ENCODE data around the gene ARPC1B. TPM values are rescaled to one million over a fixed set of nuclear protein-coding genes. Genes with fewer than 3 reads are reported as not detected.

The ARPC1B gene
- total and polyA plus RNA-seq, 9 of the 15 experiments (the other 6 are each of a cell fraction or from before 2014, with no cell fraction given) = 6.7 to 357 (median 211) TPM

- no peaks in the 10 kb centered on the region for H3K27me3 ChIP-seq (ENCODE audit: control insufficient read depth in 2 of 2, insufficient read depth in 2 of 2, low read length in 2 of 2)
- ChIA-PET POLR2A (no interaction called here), CTCF (ENCODE audit: low intra/inter-chr PET ratio) (no interaction called here)
- no peak overlapping the region for H3K4me3 ChIP-seq
- H3K9me3 ChIP-seq (replicated peaks; ENCODE audit: control insufficient read depth, insufficient read depth, low read depth, low read length) = no peaks in the 10 kb centered on the region
- H4K20me1 ChIP-seq (replicated peaks; ENCODE audit: control insufficient read depth, insufficient read depth, low read length) = peaks cover 25% of the 10 kb centered on the region
- no peak for ATAC-seq
- FAIRE-seq = no peak
- TF ChIP-seq RBM25 (IDR thresholded peaks at IDR 0.05; ENCODE audit: low read depth, low read length, severe bottlenecking) = no peak
- peak; percentile 38 for TF ChIP-seq POLR2G (IDR thresholded peaks at IDR 0.05; ENCODE audit: low read depth, low read length)
- intact Hi-C loops (cut with micrococcal nuclease) = no loop called here
- WGBS (ENCODE audit: insufficient coverage, low coverage, missing lambda C conversion rate) = 78% methylated on average over 4 of the region's 4 CpGs
- peaks cover 16 to 41% of the 10 kb centered on the region in 2 experiments for H3K4me1 ChIP-seq (replicated peaks in 1 of 2; ENCODE audit: control insufficient read depth in 2 of 2, insufficient read depth in 2 of 2, low read length in 2 of 2)
- H3K4me2 ChIP-seq (ENCODE audit: insufficient read depth, low read length) = no peak overlapping the region
- BruUV-seq (replicated peaks) = no TSS peak
- no peak overlapping the region for H2AFZ ChIP-seq (ENCODE audit: low read depth, low read length)
- in situ Hi-C loops (cut with MboI) = no loop called here
- H3K27ac ChIP-seq (ENCODE audit: extremely low read depth, low read depth, low read length) = no peak overlapping the region
- peaks cover 51% of the 10 kb centered on the region for H3K79me2 ChIP-seq (ENCODE audit: control insufficient read depth, insufficient read depth, low read length)
- H3K36me3 ChIP-seq (ENCODE audit: control insufficient read depth, insufficient read depth, low read length) = peaks cover 73% of the 10 kb centered on the region; the same call in 2 of the 3 replicates
- H3K9me1 ChIP-seq (ENCODE audit: control insufficient read depth, insufficient read depth, low read length) = peaks cover 6% of the 10 kb centered on the region
- peak overlapping the region in 1 of 2 experiments; percentile 77; a peak in 2 of 4 replicates for H3K9ac ChIP-seq (ENCODE audit: insufficient read depth in 1 of 2, low read depth in 2 of 2, low read length in 2 of 2)
- DNase-seq (ENCODE audit: extremely low read depth in 1 of 4, low spot score in 3 of 4) = no peak
Measured at GRCh38 chr7:99384523-99384922, 10.0 kb downstream of the ARPC1B start.

GRCh38 chr7:99385564-99385963 lies 11.0 kb downstream of the ARPC1B start:
- Histone ChIP-seq H4K20me1 (replicated peaks; ENCODE audit: control insufficient read depth, insufficient read depth, low read length) (peaks cover 21% of the 10 kb centered on the region), H3K79me2 (ENCODE audit: control insufficient read depth, insufficient read depth, low read length) (peaks cover 40% of the 10 kb centered on the region), H3K27me3 (ENCODE audit: control insufficient read depth in 2 of 2, insufficient read depth in 2 of 2, low read length in 2 of 2) (no peaks in the 10 kb centered on the region), H3K9me1 (ENCODE audit: control insufficient read depth, insufficient read depth, low read length) (peaks cover 6% of the 10 kb centered on the region), H3K4me3 (no peak overlapping the region), H3K36me3 (ENCODE audit: control insufficient read depth, insufficient read depth, low read length) (peaks cover 79% of the 10 kb centered on the region; the same call in 2 of the 3 replicates), H3K27ac (ENCODE audit: extremely low read depth, low read depth, low read length) (no peak overlapping the region), H3K9me3 (replicated peaks; ENCODE audit: control insufficient read depth, insufficient read depth, low read depth, low read length) (no peaks in the 10 kb centered on the region), H3K4me2 (ENCODE audit: insufficient read depth, low read length) (no peak overlapping the region), H3K4me1 (replicated peaks in 1 of 2; ENCODE audit: control insufficient read depth in 2 of 2, insufficient read depth in 2 of 2, low read length in 2 of 2) (peaks cover 7 to 35% of the 10 kb centered on the region in 2 experiments), H2AFZ (ENCODE audit: low read depth, low read length) (no peak overlapping the region), H3K9ac (ENCODE audit: insufficient read depth in 1 of 2, low read depth in 2 of 2, low read length in 2 of 2) (peak overlapping the region in 1 of 2 experiments; percentile 75; a peak in 2 of 4 replicates)
- POLR2A ChIA-PET = interaction anchor here (0.6 to 1.2 kb wide), 4 partner anchors 13 to 172 kb away, joined by 3 read pairs; no protein-coding TSS in a partner anchor
- WGBS (ENCODE audit: insufficient coverage, low coverage, missing lambda C conversion rate) = 92% methylated on average over 8 of the region's 8 CpGs
- DNase-seq (ENCODE audit: extremely low read depth in 1 of 4, low spot score in 3 of 4) (no peak), ATAC-seq (no peak), FAIRE-seq (no peak)
- CTCF ChIA-PET (ENCODE audit: low intra/inter-chr PET ratio) = interaction anchor here (2.3 kb wide), 1 partner anchor 21 kb away, joined by 18 read pairs; no protein-coding TSS in a partner anchor
- BruUV-seq (replicated peaks) = no TSS peak
- in situ Hi-C loops (cut with MboI) = no loop called here
- TF ChIP-seq EWSR1 (IDR thresholded peaks at IDR 0.05; ENCODE audit: borderline replicate concordance, low read depth, partially characterized antibody) (no peak), POLR2A (conservative IDR thresholded peaks at IDR 0.05) (0 out of 2 replicates have a peak, but pooled peaks have one; percentile 33), NELFE (IDR thresholded peaks at IDR 0.05; ENCODE audit: insufficient read depth, insufficient read length) (no peak), POLR2G (IDR thresholded peaks at IDR 0.05; ENCODE audit: low read depth, low read length) (peak; percentile 54; the same call in 1 of the 2 replicates), SUPT5H (IDR thresholded peaks at IDR 0.05) (peak; percentile 24; the same call in 1 of the 2 replicates)
- intact Hi-C loops (cut with micrococcal nuclease) = loop anchor here (5.0 kb wide), 2 partner anchors 58 to 243 kb away; partner anchors contain the start of genes ARPC1A and SMURF1

All from K562 (cell line).